GM19468 (cell line): ENCODE results near the gene LCAT.

Experiments
- ATAC-seq: cut with Tn5 transposase; IDR thresholded peaks from one replicate; pipeline ENCODE4 v1.9.1; 2021; ENCODE audit warnings: mild to moderate bottlenecking, moderate library complexity, moderate number of reproducible peaks; ENCODE audit not compliant: unreplicated experiment; ENCODE audit errors: extremely low read depth

Gene LCAT

GRCh38 chr16:67969254-67970039 lies 25.5 kb upstream of the LCAT start:
- no peak for ATAC-seq

- peak; percentile 43 for ATAC-seq
These were observed 24.7 kb upstream of the LCAT start, which contains the start of gene SLC12A4 for GRCh38 chr16:67968400-67969253. SLC12A4 (minus strand) TSS chr16:67968637; CDS start chr16:67968553, 84 bp downstream.

- ATAC-seq, result no peak
These were observed 24.1 kb upstream of the LCAT start for GRCh38 chr16:67967958-67968399.

- no peak for ATAC-seq
These were observed 23.4 kb upstream of the LCAT start for GRCh38 chr16:67967183-67967957.

GRCh38 chr16:67966549-67967182 lies 22.7 kb upstream of the LCAT start:
- ATAC-seq, result no peak

GRCh38 chr16:67965668-67966548 lies 22.0 kb upstream of the LCAT start:
- no peak for ATAC-seq

GRCh38 chr16:67964477-67965131 lies 20.7 kb upstream of the LCAT start:
- no peak for ATAC-seq

GRCh38 chr16:67963662-67964321 lies 19.9 kb upstream of the LCAT start:
- no peak for ATAC-seq

GRCh38 chr16:67963292-67963661 lies 19.4 kb upstream of the LCAT start:
- no peak for ATAC-seq

GRCh38 chr16:67962135-67962534 lies 18.2 kb upstream of the LCAT start:
- no peak for ATAC-seq

GRCh38 chr16:67961551-67961957 lies 17.6 kb upstream of the LCAT start:
- no peak for ATAC-seq

- no peak for ATAC-seq
These were observed 15.8 kb upstream of the LCAT start for GRCh38 chr16:67959536-67960329.

GRCh38 chr16:67957622-67958021 lies 13.7 kb upstream of the LCAT start:
- no peak for ATAC-seq

- ATAC-seq, result no peak
These were observed 10.7 kb upstream of the LCAT start for GRCh38 chr16:67954421-67955196.

- no peak for ATAC-seq
These were observed 9.9 kb upstream of the LCAT start for GRCh38 chr16:67953641-67954375.

- no peak for ATAC-seq
These were observed 7.6 kb upstream of the LCAT start for GRCh38 chr16:67951485-67951884.
